CD4-positive, alpha-beta T cell treated with Interleukin-2 at 100 ng/mL for 4 hours (primary cell): ENCODE data around the gene IP6K3.

Source experiments
- DNase-seq: peaks from one replicate; pipeline ENCODE4 v3.0.0-alpha.2; 2020; ENCODE audit warnings: low spot score

The IP6K3 gene

DNA sequence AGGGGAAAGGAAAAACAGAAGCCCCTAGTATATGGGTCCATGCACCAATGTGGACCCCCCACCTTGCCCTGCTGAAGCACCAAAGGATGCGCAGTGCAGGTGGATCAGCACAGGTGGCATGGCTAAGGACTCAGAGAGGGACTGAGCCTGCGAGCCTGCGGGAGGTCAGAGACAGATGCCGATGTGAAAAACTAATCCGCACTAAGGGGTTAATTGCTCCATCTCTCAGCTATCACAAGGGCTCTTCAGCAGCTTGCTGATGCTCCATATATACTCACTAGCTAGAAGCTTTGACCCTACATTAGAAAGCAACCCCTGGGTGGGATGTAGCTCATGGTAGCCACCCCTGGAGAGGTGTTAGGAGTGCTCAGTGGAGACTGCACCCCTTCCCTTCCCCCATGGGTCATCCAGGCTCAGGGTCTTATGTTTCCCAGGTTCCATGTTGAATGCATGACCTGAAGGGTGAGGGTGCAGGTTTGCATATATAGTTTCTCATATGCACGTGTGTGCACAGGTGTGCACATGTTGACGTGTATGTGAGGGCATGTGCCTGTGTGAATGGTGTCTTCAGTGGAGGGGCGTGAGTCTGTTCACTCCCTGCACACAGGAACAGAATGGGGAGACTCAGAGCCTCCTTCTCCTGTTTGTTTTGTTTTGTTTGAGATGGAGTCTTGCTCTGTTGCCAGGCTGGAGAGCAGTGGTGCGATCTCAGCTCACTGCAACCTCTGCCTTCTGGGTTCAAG, 13.4 kb upstream of the IP6K3 start:
- no peak for DNase-seq

DNA sequence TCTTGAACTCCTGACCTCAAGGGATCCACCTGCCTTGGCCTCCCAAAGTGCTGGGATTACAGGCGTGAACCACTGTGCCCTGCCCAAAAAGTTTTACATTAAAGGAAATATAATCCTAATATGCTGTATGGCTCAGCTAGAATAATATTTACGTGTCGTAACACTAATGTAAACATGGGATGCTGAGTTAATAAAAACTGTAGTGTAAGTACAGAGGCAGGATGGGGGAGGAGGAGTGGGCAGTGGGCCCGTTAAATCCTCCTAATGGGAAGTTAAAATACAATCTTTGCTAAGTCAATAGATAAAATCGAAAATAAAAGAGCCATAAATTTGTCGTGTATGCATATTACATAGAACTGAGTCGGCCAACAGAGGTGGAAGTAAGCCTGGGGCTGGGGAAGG, 12.1 kb upstream of the IP6K3 start:
- DNase-seq = no peak

DNA sequence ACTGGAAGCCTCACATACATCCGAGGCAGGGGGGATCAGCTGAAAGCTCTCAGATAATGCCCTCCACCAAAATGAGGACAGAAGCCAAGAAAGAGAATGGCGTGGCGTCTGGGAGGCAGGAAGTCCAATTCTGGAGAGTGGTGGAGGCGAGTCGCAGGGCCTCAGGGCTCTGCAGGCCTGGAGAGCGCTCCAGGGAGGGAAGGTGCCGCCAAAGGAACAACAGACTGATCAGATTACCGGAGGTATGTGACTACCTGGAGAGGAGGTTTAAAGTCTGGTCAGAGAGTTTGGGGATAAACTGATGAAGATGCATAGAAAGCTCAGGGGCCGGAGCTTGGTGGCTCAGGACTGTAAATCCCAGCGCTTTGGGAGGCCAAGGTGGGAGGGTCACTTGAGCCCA, 11.2 kb upstream of the IP6K3 start:
- no peak for DNase-seq

DNA sequence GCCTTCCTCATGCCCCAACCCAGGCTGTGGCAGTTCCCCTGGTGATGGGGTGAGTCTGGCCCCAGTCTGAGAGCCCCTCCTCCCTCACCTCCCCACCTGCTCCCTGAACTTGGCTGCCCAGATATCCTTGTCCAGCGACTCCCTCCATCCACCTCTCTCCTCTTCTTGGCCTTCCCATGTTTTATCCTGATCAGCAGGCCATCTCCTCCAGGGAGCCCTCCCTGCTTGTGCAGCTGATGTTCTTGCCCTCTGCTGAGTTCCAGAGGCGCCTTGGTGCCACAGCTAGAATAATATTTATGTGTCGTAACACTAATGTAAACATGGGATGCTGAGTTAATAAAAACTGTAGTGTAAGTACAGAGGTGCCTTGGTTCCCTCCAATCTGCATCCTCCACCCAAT, 10.4 kb upstream of the IP6K3 start:
- DNase-seq = no peak

DNA sequence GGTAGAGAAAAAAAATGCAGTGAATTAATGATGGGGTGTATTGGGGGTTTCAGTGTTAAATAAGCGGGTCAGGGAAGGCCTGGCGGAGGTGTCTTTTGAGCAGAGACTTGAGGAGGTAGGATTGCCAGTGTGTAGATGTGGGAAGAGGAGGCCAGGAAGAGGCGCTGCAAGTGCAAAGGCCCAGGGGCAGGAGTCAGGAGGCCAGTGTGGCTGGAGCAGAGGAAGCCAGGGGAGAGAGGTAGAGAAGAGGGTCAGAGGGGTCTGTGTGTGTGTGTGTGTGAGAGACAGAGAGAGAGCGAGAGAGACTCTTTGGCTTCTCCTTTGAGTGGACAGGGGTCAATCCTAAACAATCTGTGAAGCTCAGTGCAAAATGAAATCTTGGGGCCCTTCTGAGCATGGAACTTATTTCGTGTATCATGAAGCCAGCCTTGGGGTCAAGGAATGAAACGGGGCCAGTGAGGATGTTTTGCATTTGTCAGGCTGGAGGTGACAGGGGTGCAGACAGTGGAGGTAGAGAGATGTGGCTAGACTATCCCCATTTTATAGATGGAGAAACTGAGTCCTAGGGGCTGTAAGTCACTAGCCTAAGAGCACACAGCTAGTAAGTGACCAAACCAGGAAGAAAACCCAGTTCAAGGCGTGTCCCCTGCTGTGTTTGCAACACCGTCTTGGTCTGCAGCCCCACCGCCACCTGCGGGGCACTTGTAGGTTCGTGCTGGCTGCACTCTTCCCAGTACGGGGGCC, 9.7 kb upstream of the IP6K3 start:
- no peak for DNase-seq

DNA sequence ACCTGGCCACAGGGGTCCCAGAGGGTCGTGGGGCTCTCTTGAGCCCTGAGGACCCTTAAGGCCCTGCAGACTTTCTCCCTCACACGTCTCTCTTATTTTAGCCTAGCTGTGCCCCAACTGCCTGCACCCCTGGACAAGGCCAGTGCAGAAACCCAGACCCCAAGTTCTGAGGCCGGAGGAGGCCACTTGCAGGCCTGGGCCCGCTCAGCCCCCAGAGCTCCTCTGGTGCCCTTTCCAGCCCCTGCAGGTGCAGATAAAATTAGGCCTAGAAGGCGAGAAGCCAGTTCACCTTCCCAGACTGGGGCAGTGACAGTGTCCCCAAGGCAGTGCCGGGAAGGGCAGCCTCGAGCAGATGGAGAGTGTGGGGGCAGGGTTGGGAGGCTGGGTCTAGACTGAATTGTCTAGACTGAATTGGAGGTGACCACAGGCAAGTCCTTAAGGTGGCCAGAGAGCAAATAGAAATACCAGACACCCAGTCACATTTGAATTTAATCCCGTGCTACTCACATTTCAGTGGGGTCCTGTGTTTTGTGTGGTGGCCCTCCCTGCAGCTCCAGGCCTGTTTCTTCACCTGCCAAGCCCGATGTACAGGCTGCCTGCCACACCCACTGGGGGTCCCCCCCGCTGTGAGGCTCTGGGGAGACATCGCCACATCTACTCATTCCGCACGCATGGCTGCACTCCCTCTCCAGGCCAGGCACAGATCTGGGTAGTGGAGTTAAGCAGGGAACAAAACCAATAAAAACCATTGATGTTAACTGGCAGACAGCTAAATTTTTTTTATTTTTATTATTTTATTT, 8.6 kb upstream of the IP6K3 start:
- DNase-seq = no peak

DNA sequence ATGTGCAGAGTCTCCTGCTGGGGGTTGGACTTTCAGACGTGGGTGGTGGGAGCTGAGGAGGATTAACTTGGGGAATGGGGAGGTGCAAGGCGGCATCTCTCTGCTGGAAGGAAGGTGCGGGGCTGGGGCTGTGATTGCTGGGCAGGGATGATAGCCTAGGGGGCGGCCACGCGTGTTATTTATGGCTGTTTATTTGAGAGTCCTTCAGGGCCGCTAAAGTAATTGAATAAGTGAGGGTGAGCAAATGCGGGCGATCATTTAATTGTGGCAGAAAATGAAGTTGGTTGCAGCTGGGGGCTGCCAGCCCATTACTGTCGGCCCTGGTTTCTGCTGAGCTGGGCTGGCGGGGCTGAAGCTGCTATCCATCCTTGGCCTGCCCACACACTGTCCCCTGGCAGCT, 7.5 kb upstream of the IP6K3 start:
- no peak for DNase-seq

DNA sequence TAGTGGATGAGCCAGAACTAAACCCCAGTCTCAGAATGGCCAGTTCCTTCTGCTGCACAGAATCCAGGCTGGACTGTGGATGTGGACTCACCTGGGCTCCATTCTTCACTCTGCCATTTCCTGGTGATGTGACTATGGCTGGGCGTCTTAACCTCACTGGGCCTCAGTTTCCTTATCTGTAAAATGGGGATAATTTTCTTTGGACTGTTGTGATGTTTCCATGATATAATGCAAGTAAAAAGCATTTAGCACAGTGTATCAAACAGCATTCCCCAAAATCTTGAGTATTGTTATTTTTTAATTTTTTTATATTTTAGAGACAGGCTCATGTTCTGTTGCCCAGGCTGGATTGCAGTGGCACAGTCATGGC, 5.9 kb upstream of the IP6K3 start:
- no peak for DNase-seq

DNA sequence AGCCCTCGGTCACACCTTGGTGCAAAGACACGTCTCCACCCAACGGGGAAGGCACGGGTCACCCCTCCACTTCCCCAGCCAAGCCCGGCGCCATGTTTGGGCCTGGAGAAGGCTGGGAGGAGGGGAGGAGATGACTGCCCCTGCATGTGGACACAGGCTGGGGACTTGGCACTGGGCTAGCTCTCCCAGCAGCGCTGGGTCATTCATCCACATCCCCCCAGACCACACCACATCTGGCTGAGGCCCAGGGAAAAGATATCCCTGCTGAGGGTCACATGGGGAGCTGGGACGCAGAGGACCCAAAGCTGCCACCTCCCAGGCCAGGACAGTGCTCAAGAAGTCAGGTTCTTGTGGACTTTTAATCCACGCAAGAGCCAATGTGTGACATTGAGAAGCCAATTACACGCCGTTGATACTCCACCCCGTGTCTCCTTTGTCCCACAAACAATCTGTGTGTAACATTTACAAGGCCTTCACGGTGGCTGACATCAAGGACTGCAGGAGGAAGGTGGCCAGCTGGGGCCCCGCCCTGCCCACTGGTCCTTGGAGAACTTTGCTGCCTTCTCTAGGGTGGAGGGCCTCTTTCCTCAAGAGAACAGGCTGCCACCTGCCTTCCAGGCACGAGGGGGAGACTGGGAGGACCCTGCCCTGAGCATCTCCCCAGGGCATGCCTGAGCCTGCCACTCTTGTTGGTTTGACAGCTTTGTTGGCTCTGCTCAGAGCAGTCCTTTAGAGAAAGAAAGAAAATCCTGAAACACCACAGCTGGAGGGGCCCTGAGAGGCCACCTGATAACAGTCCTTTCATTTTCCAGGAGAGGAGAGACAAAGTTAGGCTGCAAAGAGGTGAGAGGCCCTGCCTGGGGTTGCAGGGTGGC, 5.3 kb upstream of the IP6K3 start:
- no peak for DNase-seq

DNA sequence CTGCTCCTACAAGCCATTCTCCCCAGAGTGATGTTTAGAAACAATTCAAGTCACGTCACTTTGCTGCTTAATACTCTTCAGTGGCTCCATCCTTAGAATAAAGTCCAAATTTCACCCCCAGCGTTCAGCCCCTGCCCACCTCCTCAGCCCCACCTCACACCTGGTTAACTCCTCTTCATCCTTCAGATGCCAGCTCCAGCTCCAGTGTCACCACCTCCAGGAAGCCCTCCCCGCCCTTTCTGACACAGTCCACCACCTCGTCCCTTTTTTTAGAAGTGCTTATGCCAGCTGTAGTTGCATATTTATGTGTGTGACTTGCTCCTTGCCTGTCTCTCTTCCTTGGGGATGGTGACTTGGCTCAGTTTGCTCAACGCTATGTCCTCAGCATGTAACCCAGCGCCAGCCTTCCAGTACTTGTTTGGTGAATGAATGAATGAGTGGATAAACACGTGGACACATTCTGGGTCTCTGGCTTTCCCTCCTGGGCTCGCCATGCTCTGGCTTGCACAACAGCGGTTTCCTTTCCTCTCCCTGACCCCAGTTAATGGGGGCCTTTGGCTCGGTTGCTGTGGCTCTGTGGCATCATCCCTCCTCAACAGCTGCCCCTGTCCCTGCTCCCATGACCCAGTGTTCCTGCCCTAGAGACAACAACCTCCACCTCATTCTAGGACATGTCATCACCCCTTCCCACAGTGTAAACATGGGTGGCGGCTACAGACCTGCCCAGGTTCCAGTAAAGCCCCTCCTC, 3.7 kb upstream of the IP6K3 start:
- no peak for DNase-seq

DNA sequence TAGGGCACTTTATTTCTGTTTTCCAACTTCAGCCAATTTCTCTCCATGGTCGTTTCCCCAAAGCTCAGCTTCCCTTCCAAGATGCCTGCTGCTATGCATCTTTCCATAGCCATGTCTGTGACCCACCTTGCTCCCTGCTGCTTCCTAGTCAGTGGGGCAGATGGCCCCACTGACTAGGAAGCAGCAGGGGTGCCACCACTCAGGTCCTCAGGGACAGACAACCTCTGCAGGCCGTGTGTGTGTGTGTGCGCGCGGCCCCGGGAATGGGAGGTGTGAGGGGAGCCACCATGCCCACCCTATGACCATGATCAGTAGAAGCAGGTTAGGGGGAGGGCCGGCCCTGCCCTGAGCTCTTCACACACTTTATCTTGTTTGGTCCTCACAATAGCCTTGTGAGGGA, 2.7 kb upstream of the IP6K3 start:
- DNase-seq = no peak

DNA sequence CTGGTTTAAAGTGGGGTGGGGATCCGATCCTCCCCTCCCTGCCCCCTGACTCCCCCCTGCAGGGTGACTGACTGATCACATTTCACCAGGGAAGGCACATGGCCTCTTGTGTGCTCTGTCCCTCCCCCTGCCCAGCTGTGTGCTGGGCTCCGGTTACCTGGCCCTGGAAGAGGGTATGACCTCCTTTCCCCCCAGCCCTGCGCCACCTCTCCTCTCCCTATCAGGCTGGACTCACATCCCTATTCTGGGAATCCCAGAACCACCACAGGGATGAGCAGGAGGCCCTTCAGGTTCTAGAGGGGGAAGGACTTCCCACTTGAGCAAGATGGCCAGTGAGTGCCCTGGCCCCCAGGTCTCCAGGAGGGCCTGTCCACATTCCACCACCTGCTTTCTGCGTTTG, 2.1 kb upstream of the IP6K3 start:
- DNase-seq = no peak

DNA sequence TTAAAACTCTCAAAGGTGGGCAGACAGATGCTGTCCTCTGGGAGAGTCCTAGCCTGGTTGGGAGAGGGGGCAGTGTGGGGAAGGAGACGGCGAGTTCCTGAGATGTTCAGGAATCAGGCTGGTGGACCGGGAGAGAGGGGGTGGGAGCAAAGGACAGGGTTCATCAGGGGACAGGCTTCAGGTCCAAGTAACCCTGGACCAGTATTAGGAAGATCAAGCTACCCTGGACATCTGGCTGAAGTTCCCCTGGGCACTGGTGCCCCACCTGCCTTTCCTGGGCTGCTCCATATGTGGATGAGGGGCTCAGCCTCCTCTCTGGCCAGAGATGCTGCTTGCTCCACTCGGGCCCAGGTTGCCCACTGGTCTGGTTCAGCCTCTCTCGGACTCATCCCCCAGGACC, 1.1 kb upstream of the IP6K3 start:
- no peak for DNase-seq

DNA sequence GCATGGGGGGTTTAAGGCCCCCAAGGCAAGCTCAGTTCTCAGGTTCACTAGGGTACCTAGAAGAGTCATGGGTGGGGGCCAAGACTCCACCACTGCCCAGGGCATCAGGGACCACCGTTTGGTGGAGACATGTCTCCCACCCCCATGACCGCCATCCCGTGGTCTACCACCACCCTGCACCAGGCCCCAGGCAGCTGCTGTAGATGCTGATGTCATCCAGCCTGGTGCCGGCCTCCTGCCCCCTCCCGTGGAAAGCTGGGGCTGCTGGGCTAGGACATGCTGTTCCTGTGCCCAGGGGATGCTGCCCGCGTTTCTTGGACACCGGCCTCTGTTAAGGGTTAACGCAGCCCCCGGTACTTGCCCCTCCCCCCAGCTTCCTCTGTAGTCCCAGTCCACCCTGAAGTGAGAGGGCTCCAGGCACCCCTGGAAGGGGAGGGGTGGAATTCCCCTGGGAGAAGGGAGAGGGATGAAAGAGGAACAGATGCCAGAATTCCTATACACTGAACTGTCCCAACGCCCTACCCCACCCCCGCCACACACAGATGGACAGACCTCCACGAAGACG, 587 bp downstream of the IP6K3 start:
- no peak for DNase-seq

DNA sequence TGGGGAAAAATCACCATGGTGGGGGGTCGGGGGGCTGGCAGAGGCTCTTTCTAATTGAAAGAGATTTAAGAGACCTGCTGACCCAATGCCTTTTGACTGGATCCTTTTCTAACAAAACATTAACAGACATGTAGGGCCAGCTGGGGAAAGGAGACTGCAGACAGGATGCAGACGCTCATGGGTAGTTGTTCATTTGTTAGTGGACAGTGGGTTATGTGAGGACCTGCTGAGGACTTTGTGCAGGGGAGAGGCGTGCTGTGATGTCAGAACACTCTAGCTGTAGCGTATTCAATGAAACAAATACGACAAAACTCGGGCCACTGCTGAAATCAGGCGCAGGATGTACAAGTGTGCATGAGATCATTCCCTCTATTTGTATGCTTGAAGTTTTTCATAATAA, 1.2 kb downstream of the IP6K3 start:
- DNase-seq = no peak

DNA sequence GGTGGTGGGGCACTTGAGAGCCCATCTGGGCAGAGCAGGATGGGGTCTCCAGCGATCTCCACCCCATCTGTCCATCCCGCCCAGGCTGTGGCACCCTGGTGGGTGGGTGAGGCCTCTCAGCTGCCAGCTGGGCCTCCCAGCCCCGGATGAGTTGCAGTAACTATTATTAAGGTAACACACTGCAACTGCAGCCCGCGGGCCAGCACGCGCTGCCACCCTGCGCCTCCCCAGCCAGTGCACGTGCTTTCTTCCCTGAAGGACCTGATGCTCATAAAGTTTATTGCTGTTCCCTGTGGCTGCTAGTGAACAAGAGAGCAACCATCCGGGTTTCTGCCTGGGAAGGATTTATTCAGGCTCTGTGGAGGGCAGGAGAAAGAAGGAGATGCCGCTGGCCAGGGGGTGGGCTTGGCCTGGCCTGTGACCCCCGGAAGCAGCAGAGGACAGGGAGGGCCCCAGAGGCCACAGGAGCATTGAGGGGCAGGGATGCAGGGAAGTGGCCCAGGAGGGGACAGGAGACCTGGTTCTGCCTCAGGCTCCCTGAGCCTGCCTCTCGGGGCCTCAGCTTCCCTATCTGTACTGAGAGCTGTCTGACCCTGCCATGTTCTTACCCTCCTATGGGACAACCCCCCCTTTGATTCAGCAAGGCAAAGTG, 1.7 kb downstream of the IP6K3 start:
- DNase-seq = no peak

DNA sequence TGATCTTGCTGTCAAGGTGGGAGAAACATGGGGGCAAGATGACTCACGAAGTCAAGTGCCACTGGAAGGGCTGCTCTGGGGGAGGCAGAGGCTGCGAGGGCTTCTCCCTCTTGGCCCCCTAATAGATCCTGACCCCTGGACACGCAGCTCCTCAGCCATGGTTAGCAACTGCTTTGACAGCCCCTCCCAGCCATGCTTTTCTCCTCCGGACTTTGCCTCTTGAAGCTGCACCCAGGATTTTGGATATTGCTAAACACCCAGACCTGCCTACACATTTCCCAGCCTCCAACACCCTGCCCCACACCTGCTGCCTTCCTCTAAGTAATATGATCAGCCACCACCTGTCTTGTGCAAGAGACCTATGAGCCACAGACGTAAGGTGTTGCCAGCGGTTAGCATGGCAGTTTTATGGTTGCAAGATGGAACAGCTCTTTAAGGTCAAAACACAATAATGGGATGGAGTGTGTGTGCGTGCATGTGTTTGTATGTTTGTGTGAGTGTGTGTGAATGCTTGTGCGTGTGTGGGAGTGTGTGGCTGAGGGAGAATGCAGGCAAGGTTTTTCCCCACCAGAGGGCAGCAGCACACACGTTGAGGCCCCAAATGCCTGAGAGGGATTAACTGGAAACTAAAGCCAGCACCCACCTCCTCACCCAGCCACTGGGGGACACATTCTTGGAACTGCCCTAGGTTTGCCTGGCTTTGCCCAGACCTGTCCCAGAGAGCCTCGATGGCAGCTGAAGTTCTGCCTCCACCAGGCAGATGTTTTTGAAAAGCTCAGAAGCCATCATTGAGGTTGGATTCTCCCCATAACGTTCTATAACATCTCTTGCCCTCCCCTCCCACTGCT, 2.5 kb downstream of the IP6K3 start:
- DNase-seq = peak; percentile 75

DNA sequence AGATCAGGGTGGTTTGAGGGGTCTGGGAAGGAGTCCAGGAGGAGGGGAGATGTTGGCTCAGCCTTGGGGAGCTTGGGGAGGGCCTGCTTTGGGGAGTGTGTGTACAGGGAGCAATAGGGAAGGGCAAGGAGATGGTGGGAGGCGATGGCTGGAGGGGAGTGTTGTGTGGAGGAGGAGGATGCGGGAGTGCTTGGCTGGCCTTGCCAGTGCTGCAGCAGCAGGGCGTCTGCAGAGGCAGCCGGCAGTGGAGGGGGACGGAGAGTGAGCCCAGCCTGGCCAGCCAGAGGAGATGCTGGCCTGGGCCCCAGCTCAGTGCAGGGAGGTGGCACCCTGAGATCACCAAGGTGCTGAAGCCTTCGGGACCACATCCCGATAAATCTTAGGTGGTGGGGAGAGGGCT, 3.9 kb downstream of the IP6K3 start:
- no peak for DNase-seq

DNA sequence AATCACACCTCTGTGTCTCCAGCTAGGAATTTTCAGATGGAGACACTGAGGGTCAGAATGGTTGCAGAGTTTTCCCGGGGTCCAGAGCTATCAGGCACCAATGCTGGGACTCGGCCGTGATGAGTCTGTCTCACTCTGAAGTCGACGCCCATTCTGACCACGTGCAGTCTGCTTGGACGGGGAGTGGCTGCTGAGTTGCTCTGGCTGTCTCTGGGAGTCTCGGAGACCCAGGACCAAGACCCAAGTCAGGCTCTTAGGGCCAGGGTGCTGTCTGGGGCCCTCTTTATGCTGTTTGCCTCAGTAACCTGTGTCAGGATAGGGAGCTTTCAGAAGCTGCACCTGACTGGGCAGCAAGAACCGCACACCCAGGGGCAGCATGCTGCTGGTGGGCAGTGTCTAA, 4.6 kb downstream of the IP6K3 start:
- DNase-seq = no peak

DNA sequence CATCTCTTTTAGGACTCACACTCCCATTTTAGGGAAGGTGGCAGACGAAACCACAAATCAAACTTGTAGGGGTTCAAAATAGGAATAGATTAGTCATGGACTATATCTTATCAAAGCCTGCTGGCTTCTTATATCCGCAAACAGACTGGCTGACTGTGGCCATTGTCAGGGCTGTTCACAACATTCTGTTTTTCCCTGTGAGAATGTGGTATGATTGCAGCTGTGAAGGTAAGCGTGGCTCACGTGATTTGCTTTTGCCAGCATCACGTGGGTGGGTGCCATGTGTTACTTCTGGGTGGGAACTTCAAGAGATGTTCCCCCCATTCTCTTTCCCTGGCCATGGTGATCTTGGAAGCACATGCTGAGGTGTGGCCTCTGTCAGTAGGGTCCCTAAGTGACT, 5.9 kb downstream of the IP6K3 start:
- DNase-seq = no peak
